GM12891 (cell line): ENCODE results near the gene CARD9.

Experiments used
- DNase-seq: peaks from one replicate; pipeline ENCODE4 v3.0.0; 2011; ENCODE audit warnings: low spot score; ENCODE audit not compliant: insufficient read length
- FAIRE-seq: peaks from 2 replicates; lab custom pipeline; 2011; peaks lifted over from hg19 to GRCh38; lab: Jason Lieb, UNC
- PAX5 ChIP-seq: IDR thresholded peaks from 2 replicates; pipeline ENCODE4 v1.6.1; 2011; ENCODE audit warnings: low read length, moderate library complexity, mild to moderate bottlenecking; ENCODE audit not compliant: insufficient read depth, severe bottlenecking
- POLR2A ChIP-seq: IDR thresholded peaks from 2 replicates; pipeline ENCODE4 v1.6.1; 2011; ENCODE audit warnings: low read depth, low read length, control low read depth
- POLR2AphosphoS5 ChIP-seq: IDR thresholded peaks from 2 replicates; pipeline ENCODE4 v1.6.1; 2011; ENCODE audit warnings: low read depth, low read length, control low read depth
- POU2F2 ChIP-seq: IDR thresholded peaks from 2 replicates; pipeline ENCODE4 v1.6.1; 2011; ENCODE audit warnings: low read depth, mild to moderate bottlenecking, control low read depth, low read length, moderate library complexity
- SPI1 ChIP-seq: IDR thresholded peaks from 2 replicates; pipeline ENCODE4 v1.6.1; 2011; ENCODE audit warnings: low read depth, low read length, control low read depth
- TAF1 ChIP-seq: IDR thresholded peaks from 2 replicates; pipeline ENCODE4 v1.6.1; 2011; ENCODE audit warnings: low read depth, low read length, control low read depth

The CARD9 gene

DNA sequence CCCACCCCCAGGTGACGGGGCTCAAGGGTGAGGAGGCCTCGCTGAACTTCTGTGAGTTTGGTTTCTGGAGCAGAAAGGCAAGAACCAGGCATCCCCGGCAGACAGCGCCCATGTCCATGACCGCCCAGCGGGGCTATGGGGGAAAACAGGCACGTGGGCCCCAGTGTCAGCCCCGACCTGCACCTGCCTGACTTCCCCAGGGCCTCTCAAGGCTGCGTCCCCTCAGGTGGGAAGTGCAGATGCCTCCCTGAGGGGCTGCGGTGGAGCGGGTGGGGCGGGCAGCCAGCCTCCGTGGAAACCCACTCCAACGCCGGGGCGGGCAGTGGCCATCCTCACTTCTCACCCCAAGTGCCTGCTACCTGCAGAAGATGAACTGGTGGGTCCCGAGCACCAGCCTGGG lies 6.9 kb upstream of the CARD9 start:
- no peak for TF ChIP-seq POLR2A
- TF ChIP-seq POU2F2 = no peak
- TF ChIP-seq SPI1 = no peak
- TF ChIP-seq TAF1 = no peak
- TF ChIP-seq PAX5 = no peak
- no peak for TF ChIP-seq POLR2AphosphoS5
- FAIRE-seq (no peak), DNase-seq (no peak)

DNA sequence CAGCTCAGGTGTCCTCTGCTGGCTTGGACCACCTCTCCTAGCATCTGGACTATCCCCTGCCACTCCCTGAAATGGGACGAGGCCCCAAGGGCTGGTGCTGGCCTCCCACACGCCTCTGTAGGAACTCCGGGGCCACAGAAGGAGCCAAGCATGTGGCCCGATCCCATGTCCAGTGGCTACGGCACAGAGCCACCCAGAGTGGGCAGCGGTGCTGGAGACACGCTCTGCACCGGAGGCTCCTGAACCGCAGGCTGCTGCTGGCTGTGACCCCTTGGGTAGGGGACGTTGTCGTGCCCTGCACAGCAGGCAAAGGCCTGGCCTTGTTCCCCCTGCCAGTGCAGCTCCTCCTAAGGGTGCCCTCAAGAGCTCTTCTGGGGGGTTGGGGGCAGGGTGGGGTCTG lies 6.4 kb upstream of the CARD9 start:
- FAIRE-seq = no peak
- no peak for DNase-seq
- TF ChIP-seq SPI1 (no peak), PAX5 (no peak), TAF1 (no peak), POLR2A (no peak), POU2F2 (no peak), POLR2AphosphoS5 (no peak)

DNA sequence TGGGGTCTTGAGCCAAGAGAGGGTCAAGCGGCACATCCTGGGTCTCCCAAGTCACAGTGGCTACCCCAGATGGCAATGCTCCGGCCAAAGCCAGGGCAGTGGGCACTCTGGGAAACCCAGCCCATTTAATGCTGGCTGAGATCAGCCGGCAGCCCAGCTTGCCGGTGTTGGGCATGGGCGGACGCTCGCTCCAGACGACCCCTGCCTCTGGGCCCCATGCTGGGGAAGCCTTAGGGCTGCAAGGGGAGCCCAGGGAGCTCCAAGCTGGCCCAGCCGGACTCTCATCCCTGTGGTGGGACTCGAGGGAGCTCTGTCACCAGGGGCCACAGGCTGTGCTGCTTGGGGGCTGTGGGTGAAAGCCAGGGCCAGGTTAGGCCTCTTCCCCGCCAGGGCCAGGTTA lies 5.9 kb upstream of the CARD9 start:
- FAIRE-seq = no peak
- DNase-seq = no peak
- TF ChIP-seq PAX5 = no peak
- no peak for TF ChIP-seq POLR2A
- no peak for TF ChIP-seq TAF1
- no peak for TF ChIP-seq POU2F2
- no peak for TF ChIP-seq POLR2AphosphoS5
- TF ChIP-seq SPI1 = no peak

DNA sequence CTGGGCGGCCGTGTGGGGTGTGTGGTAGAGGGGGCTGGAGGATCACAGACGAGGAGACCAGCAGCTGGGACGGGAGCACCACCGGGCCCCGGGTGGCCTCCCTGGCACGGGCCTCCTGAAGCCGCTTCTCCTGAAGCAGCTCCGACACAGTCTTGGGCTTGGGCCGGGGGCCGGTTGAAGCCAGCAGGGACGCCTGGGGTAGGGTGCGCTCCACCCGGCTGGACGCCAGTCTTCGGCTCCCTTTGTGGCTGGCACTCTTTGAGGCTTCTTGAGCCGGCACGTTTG lies 5.5 kb upstream of the CARD9 start:
- TF ChIP-seq POU2F2 (no peak), POLR2AphosphoS5 (no peak), TAF1 (no peak), POLR2A (no peak), SPI1 (no peak), PAX5 (no peak)
- DNase-seq = no peak
- FAIRE-seq = no peak

DNA sequence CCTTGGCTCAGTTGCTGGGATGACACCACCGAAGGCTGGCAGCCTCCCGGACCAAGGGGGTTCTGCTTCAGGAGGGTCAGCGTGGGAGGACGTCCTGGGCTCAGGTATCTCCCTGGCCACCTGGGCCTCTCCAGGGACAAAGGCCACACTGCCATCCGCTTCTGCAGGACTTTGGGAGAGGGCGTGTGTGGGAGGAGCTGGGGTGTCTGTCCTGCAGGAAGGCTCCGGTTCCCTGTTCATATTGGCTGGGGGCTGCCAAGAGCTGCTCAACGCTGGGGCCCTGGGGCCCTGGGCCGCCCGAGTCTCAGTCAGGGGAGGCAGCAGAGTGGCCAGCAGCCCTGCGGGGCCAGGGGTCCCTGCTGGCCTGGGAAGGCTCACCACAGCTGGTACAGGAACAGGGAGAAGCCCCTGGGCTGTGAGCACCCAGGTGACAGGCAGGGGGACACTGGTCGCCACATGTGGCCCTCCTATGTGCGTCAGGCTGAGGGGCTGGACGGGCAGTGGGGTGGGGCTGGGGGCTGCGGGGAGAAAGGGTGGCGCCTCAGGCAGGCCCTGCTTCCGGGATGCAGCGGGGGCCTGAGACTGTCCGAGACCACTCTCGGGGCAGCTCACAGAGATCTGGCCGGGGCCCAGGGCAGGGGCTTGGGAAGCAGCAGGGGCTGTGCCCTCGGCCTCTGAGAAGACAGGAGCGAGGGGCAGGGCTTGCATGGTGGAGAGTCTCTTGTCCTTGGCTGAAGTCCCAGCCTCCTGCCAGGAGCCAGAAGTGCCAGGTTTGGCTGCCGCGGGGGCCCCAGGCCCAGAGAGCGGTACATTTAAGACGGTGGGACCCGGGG lies 4.9 kb upstream of the CARD9 start:
- TF ChIP-seq POLR2A (no peak; the same call in 1 of the 2 replicates), PAX5 (no peak), SPI1 (no peak), TAF1 (no peak), POU2F2 (no peak), POLR2AphosphoS5 (no peak; the same call in 1 of the 2 replicates)
- DNase-seq = no peak
- FAIRE-seq = no peak

DNA sequence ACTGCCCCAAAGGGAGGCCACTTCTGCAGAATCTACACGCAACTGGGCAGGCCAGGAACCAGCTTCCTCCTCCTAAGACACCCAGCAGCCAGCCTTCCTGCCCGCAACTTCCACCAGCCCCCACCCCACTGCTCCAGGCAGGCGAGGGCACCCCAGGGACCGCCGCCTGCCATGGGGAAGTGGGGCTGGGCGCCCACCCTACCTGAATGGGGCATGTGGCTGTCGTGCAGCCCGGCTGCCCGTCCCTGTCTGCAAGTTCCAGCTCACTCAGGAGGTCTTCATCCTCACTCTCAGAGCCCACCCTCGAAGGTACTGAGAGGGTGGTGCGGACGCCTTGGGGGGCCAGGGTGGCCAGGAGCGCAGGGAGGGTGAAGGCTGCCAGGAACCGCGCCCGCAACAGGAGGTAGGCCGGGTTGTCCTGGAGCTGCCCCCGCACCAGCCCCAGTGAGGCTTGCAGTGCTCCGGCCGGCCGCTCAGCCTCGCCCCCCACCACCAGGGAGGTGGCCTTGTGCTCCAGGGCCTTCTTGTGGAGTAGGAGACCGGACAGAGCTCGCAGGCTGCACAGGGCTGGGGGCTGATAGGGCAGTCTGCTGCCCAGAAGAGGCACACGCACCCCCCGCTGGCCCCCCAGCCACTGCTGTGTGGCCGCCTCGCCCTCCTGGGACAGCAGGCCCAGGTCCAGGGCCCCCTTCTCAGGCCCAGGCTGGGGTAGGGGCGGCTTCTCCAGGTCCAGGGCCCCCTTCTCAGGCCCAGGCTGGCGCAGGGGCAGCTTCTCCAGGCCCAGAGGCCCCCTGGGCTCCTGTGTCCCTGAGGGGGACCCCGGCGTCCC lies 4.1 kb upstream of the CARD9 start:
- no peak for DNase-seq
- no peak for FAIRE-seq
- TF ChIP-seq POLR2AphosphoS5 (no peak), POU2F2 (no peak), PAX5 (no peak), TAF1 (no peak), POLR2A (no peak), SPI1 (no peak)

DNA sequence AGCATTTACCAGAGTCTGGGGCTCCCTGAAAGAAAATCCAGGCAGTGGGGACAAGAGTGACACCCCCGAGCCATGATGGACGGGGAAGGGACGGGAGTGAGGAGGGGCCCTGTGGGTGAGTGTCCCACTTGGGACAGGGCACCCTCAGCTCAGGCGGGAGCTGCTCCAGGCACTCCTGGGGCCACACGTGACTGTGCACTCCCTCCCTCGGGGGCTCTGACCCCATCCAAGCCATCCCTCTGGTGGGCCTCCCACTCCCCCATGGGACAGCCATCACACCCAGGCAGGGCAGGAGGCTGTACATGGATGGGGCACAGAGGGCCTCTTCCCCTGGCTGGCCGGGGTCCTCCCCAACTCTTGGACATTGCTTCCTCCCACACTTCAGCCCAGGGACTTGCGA lies 3.0 kb upstream of the CARD9 start:
- FAIRE-seq (no peak), DNase-seq (no peak)
- TF ChIP-seq POU2F2 = no peak
- TF ChIP-seq POLR2AphosphoS5 = no peak
- TF ChIP-seq POLR2A = no peak
- TF ChIP-seq SPI1 = no peak
- TF ChIP-seq TAF1 = no peak
- no peak for TF ChIP-seq PAX5

DNA sequence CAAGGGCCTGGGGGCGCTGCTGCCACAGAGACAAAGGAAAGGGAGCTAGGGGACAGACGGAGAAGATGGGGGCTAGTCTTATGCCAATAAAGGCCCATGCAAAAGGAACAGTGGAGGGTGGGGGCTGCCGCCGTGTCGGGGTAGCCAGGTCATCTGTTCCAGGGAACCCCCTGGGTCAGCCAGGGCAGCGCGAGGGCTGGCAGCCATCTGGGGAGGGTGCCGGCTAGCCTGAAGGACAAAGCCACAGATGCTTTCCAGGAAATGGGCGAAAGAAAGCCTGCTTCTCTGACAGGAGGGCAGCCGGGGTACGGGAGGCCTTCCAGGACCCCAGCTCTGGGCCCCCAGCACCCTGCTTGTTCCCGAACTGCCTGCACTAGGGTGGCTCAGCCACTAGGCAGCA lies 1.6 kb upstream of the CARD9 start:
- TF ChIP-seq POLR2AphosphoS5 (no peak), SPI1 (no peak), POU2F2 (no peak), PAX5 (no peak), TAF1 (no peak)
- DNase-seq = no peak
- no peak for FAIRE-seq

DNA sequence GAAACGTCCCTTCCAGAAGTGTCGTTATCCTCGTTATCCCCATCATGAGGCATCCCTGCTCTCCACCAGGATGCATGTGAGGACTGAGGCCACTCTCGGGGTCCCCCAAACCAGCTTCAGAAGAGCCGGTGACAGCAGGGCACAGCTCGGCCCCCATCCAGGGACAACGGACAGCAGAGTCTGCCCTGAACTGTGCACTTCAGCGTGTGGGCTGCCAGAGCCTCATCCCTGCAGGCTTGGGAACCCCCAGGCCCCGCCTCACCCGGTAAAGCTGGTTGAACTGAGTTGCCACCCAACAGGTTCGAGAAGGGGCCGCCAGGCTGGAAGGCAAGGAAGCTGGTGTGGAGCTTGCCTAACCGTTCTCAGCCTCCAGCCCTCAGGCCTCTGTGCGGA lies 710 bp upstream of the CARD9 start:
- FAIRE-seq (no peak), DNase-seq (no peak)
- no peak for TF ChIP-seq POLR2A
- no peak for TF ChIP-seq PAX5
- TF ChIP-seq SPI1 = no peak
- no peak for TF ChIP-seq POLR2AphosphoS5
- TF ChIP-seq POU2F2 = no peak
- no peak for TF ChIP-seq TAF1
